SU-DHL-6 (cell line): ENCODE results near the gene NFATC3.

Experiments used
- H2AFZ ChIP-seq: fragments of 200-600 bp; sonication (generic); 2 replicates; pipeline ENCODE4 v1.6.1; 2014; ENCODE audit warnings: low read depth, mild to moderate bottlenecking, moderate library complexity, mixed read lengths, antibody characterized with exemption, low read length; ENCODE audit not compliant: severe bottlenecking
- H3F3A ChIP-seq: fragments of 200-600 bp; shearing (Covaris generic); 2 replicates; pipeline ENCODE4 v1.6.0; 2016; ENCODE audit warnings: antibody characterized with exemption, mild to moderate bottlenecking; ENCODE audit not compliant: insufficient read depth
- H3K27ac ChIP-seq: fragments of 200-600 bp; sonication (generic); 2 replicates; pipeline ENCODE4 v1.5.1; 2016; ENCODE audit warnings: low read depth, mild to moderate bottlenecking, low read length, moderate library complexity, mixed read lengths
- H3K27me3 ChIP-seq: fragments of 200-600 bp; sonication (generic), shearing (Covaris generic); 2 replicates; pipeline ENCODE4 v1.6.0; 2014; ENCODE audit warnings: mild to moderate bottlenecking, low read length
- H3K36me3 ChIP-seq: fragments of 200-600 bp; sonication (generic); 2 replicates; pipeline ENCODE4 v1.6.1; 2014; ENCODE audit warnings: mild to moderate bottlenecking, low read length, mixed read lengths
- H3K4me2 ChIP-seq: fragments of 300-600, 200-600 bp; shearing (Covaris generic), sonication (generic); 2 replicates; pipeline ENCODE4 v1.6.0; 2014; ENCODE audit warnings: low read length, low read depth, mild to moderate bottlenecking; ENCODE audit not compliant: poor library complexity, severe bottlenecking
- H3K4me3 ChIP-seq: fragments of 200-600 bp; sonication (generic); 2 replicates; pipeline ENCODE4 v1.5.1; 2014; ENCODE audit warnings: antibody characterized with exemption, low read length, mild to moderate bottlenecking, mixed read lengths; ENCODE audit not compliant: insufficient read depth, poor library complexity, severe bottlenecking
- H3K79me2 ChIP-seq: fragments of 200-600 bp; sonication (generic); 2 replicates; pipeline ENCODE4 v1.6.1; 2014; ENCODE audit warnings: mild to moderate bottlenecking, low read length, moderate library complexity; ENCODE audit not compliant: insufficient read depth
- H3K9ac ChIP-seq: fragments of 200-600 bp; sonication (generic); 2 replicates; pipeline ENCODE4 v1.7.0; 2014; ENCODE audit warnings: mild to moderate bottlenecking, low read length
- H3K9me2 ChIP-seq: fragments of 200-600 bp; sonication (generic); replicated peaks from 2 replicates; pipeline ENCODE4 v1.6.1; 2014; ENCODE audit warnings: low read length; ENCODE audit not compliant: insufficient read depth
- H3K9me3 ChIP-seq: fragments of 200-600 bp; sonication (generic); 2 replicates; pipeline ENCODE4 v1.6.1; 2014; ENCODE audit warnings: low read length, mixed read lengths; ENCODE audit not compliant: insufficient read depth
- H4K20me1 ChIP-seq: fragments of 200-600 bp; sonication (generic); 2 replicates; pipeline ENCODE4 v1.6.1; 2014; ENCODE audit warnings: low read depth, mild to moderate bottlenecking, antibody characterized with exemption, low read length, moderate library complexity, mixed read lengths
- CTCF ChIP-seq: fragments of 200-600 bp; sonication (generic); IDR thresholded peaks from one replicate; pipeline ENCODE4 v1.5.1; 2017; ENCODE audit warnings: antibody characterized with exemption, mild to moderate bottlenecking, low read length, moderate library complexity; ENCODE audit not compliant: insufficient read depth, poor library complexity, severe bottlenecking
- EZH2phosphoT487 ChIP-seq: fragments of 200-600 bp; sonication (generic), shearing (Covaris generic); conservative IDR thresholded peaks from 2 replicates; pipeline ENCODE4 v1.6.1; 2018; ENCODE audit warnings: mild to moderate bottlenecking, antibody characterized with exemption, low read length, moderate library complexity, mixed read lengths

NFATC3 gene

GRCh38 chr16:68089067-68089466 lies 3.9 kb downstream of the NFATC3 start:
- no peaks in the 10 kb centered on the region for H3K9me3 ChIP-seq
- no peak overlapping the region for H3K9ac ChIP-seq
- H3K36me3 ChIP-seq = no peaks in the 10 kb centered on the region
- no peaks in the 10 kb centered on the region for H3K9me2 ChIP-seq
- peaks cover 36% of the 10 kb centered on the region for H3F3A ChIP-seq
- no peak overlapping the region; the same call in 1 of the 2 replicates for H3K27ac ChIP-seq
- peaks cover 82% of the 10 kb centered on the region for H3K79me2 ChIP-seq
- H4K20me1 ChIP-seq = peaks cover 36% of the 10 kb centered on the region
- peak overlapping the region; percentile 86 for H3K4me2 ChIP-seq
- H3K27me3 ChIP-seq = no peaks in the 10 kb centered on the region
- TF ChIP-seq EZH2phosphoT487 = no peak
- no peak for TF ChIP-seq CTCF
- H3K4me3 ChIP-seq = no peak overlapping the region
- H2AFZ ChIP-seq = no peak overlapping the region

GRCh38 chr16:68090130-68090529 lies 5.0 kb downstream of the NFATC3 start:
- Histone ChIP-seq H3K27ac (peak overlapping the region; percentile 62), H3K36me3 (no peaks in the 10 kb centered on the region), H4K20me1 (peaks cover 45% of the 10 kb centered on the region), H3K4me2 (peak overlapping the region; percentile 86), H3K9ac (0 out of 2 replicates have a peak overlapping the region, but pooled peaks have one; percentile 9), H3K9me3 (no peaks in the 10 kb centered on the region), H3K4me3 (peak overlapping the region; percentile 26), H3F3A (peaks cover 36% of the 10 kb centered on the region), H3K27me3 (no peaks in the 10 kb centered on the region), H3K9me2 (no peaks in the 10 kb centered on the region), H2AFZ (no peak overlapping the region), H3K79me2 (peaks cover 93% of the 10 kb centered on the region)
- TF ChIP-seq EZH2phosphoT487 (no peak), CTCF (no peak)

GRCh38 chr16:68090533-68090932 lies 5.4 kb downstream of the NFATC3 start:
- Histone ChIP-seq H3K27ac (peak overlapping the region; percentile 62), H3K9me3 (no peaks in the 10 kb centered on the region), H3F3A (peaks cover 35% of the 10 kb centered on the region), H3K27me3 (no peaks in the 10 kb centered on the region), H3K9me2 (no peaks in the 10 kb centered on the region), H3K36me3 (no peaks in the 10 kb centered on the region), H2AFZ (no peak overlapping the region), H3K9ac (peak overlapping the region; percentile 22; the same call in 1 of the 2 replicates), H3K4me3 (peak overlapping the region; percentile 26), H3K79me2 (peaks cover 97% of the 10 kb centered on the region), H4K20me1 (peaks cover 45% of the 10 kb centered on the region), H3K4me2 (peak overlapping the region; percentile 86)
- TF ChIP-seq CTCF (no peak), EZH2phosphoT487 (no peak)
